Left colon (tissue), 2 donors: Measurements from ENCODE around the gene MYOCD. TPM values are rescaled to one million over a fixed set of nuclear protein-coding genes. Genes with fewer than 3 reads are reported as not detected.

Source experiments
- ATAC-seq: fragments of 200-7000 bp; cut with Tn5 transposase; one replicate; pipeline ENCODE4 v1.9.1; 2020; ENCODE audit warnings: mild to moderate bottlenecking, moderate library complexity
- DNase-seq, 2 donors: peaks; one replicate each; pipeline ENCODE4 v3.0.0-alpha.2; 2020
- intact Hi-C, 2 donors: fragments of 100-400 bp; cut with DNase I in 1 of 2; cut with micrococcal nuclease in 1 of 2; formaldehyde crosslinking; loops; one replicate each; pipeline versions ENCODE4 v1.11.2 to v1.14.0; 2022; cut with DNase I, micrococcal nuclease
- total RNA-seq, 2 donors: library from RNA; stranded (reverse); fragmentation: NEBNext Ultra II Directional; extraction: Animal tissue kit (Norgen Biotek cat#: 25700); gene quantifications; one replicate each; pipeline ENCODE4 v1.2.1, GENCODE V29; 2021
- donor health status: DM: no; HTN: no; CAD: no.
- donor health status: DM: yes; HTN: yes; CAD: no.

MYOCD gene
- total RNA-seq, 2 donors from 2014 or later = 2.1 to 18.2 TPM

- intact Hi-C loops = no loop called here
- DNase-seq (no peak), ATAC-seq (no peak)
Observed at GRCh38 chr17:12688382-12688781, 22.7 kb downstream of the MYOCD start.

- intact Hi-C loops = no loop called here
- DNase-seq = no peak
- no peak for ATAC-seq
Observed at GRCh38 chr17:12691173-12691572, 25.5 kb downstream of the MYOCD start.

- no peak for DNase-seq
- ATAC-seq = no peak
- intact Hi-C loops = no loop called here
Observed at GRCh38 chr17:12693640-12694039, 27.9 kb downstream of the MYOCD start.

GRCh38 chr17:12706070-12706469, 40.4 kb downstream of the MYOCD start:
- DNase-seq (no peak), ATAC-seq (no peak)
- intact Hi-C loops = no loop called here

- DNase-seq (no peak), ATAC-seq (no peak)
- intact Hi-C loops = no loop called here
Observed at GRCh38 chr17:12709063-12709462, 43.4 kb downstream of the MYOCD start.

- DNase-seq (no peak), ATAC-seq (no peak)
- intact Hi-C loops = no loop called here
Observed at GRCh38 chr17:12712415-12712814, 46.7 kb downstream of the MYOCD start.

GRCh38 chr17:12712941-12713340, 47.3 kb downstream of the MYOCD start:
- DNase-seq (no peak), ATAC-seq (no peak)
- intact Hi-C loops = no loop called here

- intact Hi-C loops = no loop called here
- ATAC-seq (no peak), DNase-seq (no peak)
Observed at GRCh38 chr17:12719948-12720347, 54.3 kb downstream of the MYOCD start.

GRCh38 chr17:12721581-12721980, 55.9 kb downstream of the MYOCD start:
- intact Hi-C loops = no loop called here
- ATAC-seq = no peak
- DNase-seq = no peak

- intact Hi-C loops = no loop called here
Observed at GRCh38 chr17:12722282-12722681, 56.6 kb downstream of the MYOCD start.

GRCh38 chr17:12726131-12726530, 60.4 kb downstream of the MYOCD start:
- intact Hi-C loops = no loop called here
- ATAC-seq = no peak

More at GRCh38 chr17:12722282-12722681, 56.6 kb downstream of the MYOCD start:
- no peak for ATAC-seq
- DNase-seq = no peak

GRCh38 chr17:12727076-12727760, 61.5 kb downstream of the MYOCD start:
- intact Hi-C loops = no loop called here
- ATAC-seq (no peak), DNase-seq (no peak)

More at GRCh38 chr17:12726131-12726530, 60.4 kb downstream of the MYOCD start:
- no peak for DNase-seq

GRCh38 chr17:12727881-12728280, 62.2 kb downstream of the MYOCD start:
- DNase-seq (no peak), ATAC-seq (no peak)
- intact Hi-C loops = no loop called here

GRCh38 chr17:12729086-12729485, 63.4 kb downstream of the MYOCD start:
- no peak for DNase-seq
- intact Hi-C loops = no loop called here
- ATAC-seq = no peak

GRCh38 chr17:12730421-12730820, 64.7 kb downstream of the MYOCD start:
- no peak for DNase-seq
- ATAC-seq = peak; percentile 21

GRCh38 chr17:12730931-12731521, 65.3 kb downstream of the MYOCD start:
- intact Hi-C loops = no loop called here

More at GRCh38 chr17:12730421-12730820, 64.7 kb downstream of the MYOCD start:
- intact Hi-C loops = no loop called here

GRCh38 chr17:12731839-12732238, 66.1 kb downstream of the MYOCD start:
- intact Hi-C loops = no loop called here
- ATAC-seq = no peak
- DNase-seq = no peak

More at GRCh38 chr17:12730931-12731521, 65.3 kb downstream of the MYOCD start:
- ATAC-seq (peak; percentile 99), DNase-seq (peak; percentile 76 to 95)

GRCh38 chr17:12732366-12732765, 66.7 kb downstream of the MYOCD start:
- ATAC-seq (no peak), DNase-seq (no peak)
- intact Hi-C loops = no loop called here

GRCh38 chr17:12734926-12735325, 69.2 kb downstream of the MYOCD start:
- intact Hi-C loops = no loop called here
- DNase-seq = no peak
- ATAC-seq = no peak

GRCh38 chr17:12735517-12735916, 69.8 kb downstream of the MYOCD start:
- intact Hi-C loops = no loop called here
- DNase-seq (no peak), ATAC-seq (no peak)

GRCh38 chr17:12736526-12736925, 70.8 kb downstream of the MYOCD start:
- no peak for DNase-seq

More at GRCh38 chr17:12736526-12736925, 70.8 kb downstream of the MYOCD start:
- intact Hi-C loops = no loop called here
- ATAC-seq = no peak
